ENCODE results near the gene SCO2. TPM values are rescaled to one million over a fixed set of nuclear protein-coding genes. Genes with fewer than 3 reads are reported as not detected.

SCO2 gene
- total and polyA plus RNA-seq, 2 of the 4 experiments (the other 2 are of a cell fraction), result 1.3 to 1.9 TPM

- intact Hi-C loops (cut with micrococcal nuclease), result no loop called here
- H2BK120ac ChIP-seq (ENCODE audit: low read depth, low read length), result no peak overlapping the region; the same call in 1 of the 2 replicates
- ATAC-seq (ENCODE audit: low read depth) (no peak), DNase-seq (no peak)
- CTCF ChIA-PET, result interaction anchor here (0.6 to 0.9 kb wide), 3 partner anchors 37 to 47 kb away, joined by 3 to 6 read pairs (median 4); no protein-coding TSS in a partner anchor
- H3K4me1 ChIP-seq (ENCODE audit: control insufficient read depth, insufficient read depth, low read length), result peaks cover 12% of the 10 kb centered on the region
- BruUV-seq (replicated peaks), result no TSS peak
- H2AK9ac ChIP-seq (replicated peaks; ENCODE audit: low read depth, low read length, poor library complexity), result no peak overlapping the region
- in situ Hi-C loops (cut with MboI; ENCODE audit: low sequenced_read_pairs), result no loop called here
- H3K4me2 ChIP-seq (ENCODE audit: low read depth, low read length), result no peak overlapping the region
- H2BK5ac ChIP-seq (ENCODE audit: low read depth, low read length, poor library complexity, severe bottlenecking), result no peak overlapping the region
- no peak overlapping the region for H3K27ac ChIP-seq (ENCODE audit: insufficient read depth, low read length)
- no peak overlapping the region for H3K56ac ChIP-seq (ENCODE audit: extremely low read depth, insufficient read depth, low read length)
- H2BK20ac ChIP-seq (ENCODE audit: low read depth, low read length), result no peak overlapping the region
- H4K8ac ChIP-seq (ENCODE audit: low read depth in 2 of 2, low read length in 2 of 2), result no peak overlapping the region
- no peak overlapping the region for H4K91ac ChIP-seq (ENCODE audit: insufficient read depth, low read depth, low read length)
- no peak overlapping the region for H4K5ac ChIP-seq (ENCODE audit: low read depth, low read length)
- no peaks in the 10 kb centered on the region for H3K79me1 ChIP-seq (ENCODE audit: low read depth in 1 of 2, low read length in 2 of 2)
- no peak overlapping the region for H2AFZ ChIP-seq (replicated peaks; ENCODE audit: low read length, poor library complexity)
- POLR2A ChIA-PET (ENCODE audit: unreplicated experiment), result interaction anchor here (0.7 kb wide), 1 partner anchor 16 kb away, joined by 9 read pairs; no protein-coding TSS in a partner anchor
- H3K36me3 ChIP-seq (ENCODE audit: control insufficient read depth, insufficient read depth, low read length), result no peaks in the 10 kb centered on the region
- H3K4me3 ChIP-seq (ENCODE audit: insufficient read depth, low read depth, low read length), result no peak overlapping the region
- H3K23ac ChIP-seq (ENCODE audit: low read depth, low read length), result no peak overlapping the region
- 0 out of 3 replicates have a peak overlapping the region, but pooled peaks have one; percentile 70 for H2BK15ac ChIP-seq (ENCODE audit: low read depth, low read length)
- H2AK5ac ChIP-seq (ENCODE audit: low read depth, low read length), result no peak overlapping the region
- TF ChIP-seq RAD21 (IDR thresholded peaks at IDR 0.05; ENCODE audit: low read length), result no peak
- no peak for TF ChIP-seq RFX5 (IDR thresholded peaks at IDR 0.05; ENCODE audit: low read depth, low read length)
- no peak for TF ChIP-seq BHLHE40 (IDR thresholded peaks at IDR 0.05; ENCODE audit: low read depth, low read length)
- no peak for TF ChIP-seq CEBPB (IDR thresholded peaks at IDR 0.05; ENCODE audit: low read depth, low read length)
- H3K9me3 ChIP-seq (ENCODE audit: control insufficient read depth, insufficient read depth, low read length), result no peaks in the 10 kb centered on the region
- peaks cover 9% of the 10 kb centered on the region for H3K27me3 ChIP-seq (ENCODE audit: control insufficient read depth, insufficient read depth, low read length)
- peaks cover 7% of the 10 kb centered on the region for H3K9me1 ChIP-seq (ENCODE audit: insufficient read depth, low read length)
- H3K9ac ChIP-seq (ENCODE audit: low read depth, low read length), result no peak overlapping the region
- no peak overlapping the region; the same call in 1 of the 2 replicates for H3K18ac ChIP-seq (ENCODE audit: low read depth, low read length)
- H4K20me1 ChIP-seq (ENCODE audit: insufficient read depth, low read length), result no peaks in the 10 kb centered on the region
- no CpG with 5 or more reads among the region's 10 CpGs for WGBS, 2 experiments (ENCODE audit: extremely low coverage in 2 of 2, insufficient read length in 1 of 2)
- H3K4ac ChIP-seq (ENCODE audit: low read depth, low read length), result no peak overlapping the region
- dilution Hi-C loops (cut with HindIII; ENCODE audit: low sequenced_read_pairs, unreplicated experiment), result no loop called here
- H3K14ac ChIP-seq (replicated peaks; ENCODE audit: low read depth, low read length), result no peak overlapping the region
Observed at GRCh38 chr22:50540381-50540780, 15.0 kb upstream of the SCO2 start.
